GM21576 (cell line): ENCODE measurements around the gene SERTAD3.
"Not testable (repeated sequence)": the region's sequence is repeated elsewhere in the genome, so short reads cannot be mapped to it uniquely, and the experiment has no call there.

Experiments used
- ATAC-seq: cut with Tn5 transposase; IDR thresholded peaks from one replicate; pipeline ENCODE4 v1.9.1; 2021; ENCODE audit warnings: mild to moderate bottlenecking, moderate library complexity; ENCODE audit not compliant: unreplicated experiment

Gene SERTAD3

GRCh38 chr19:40444000-40444824 is at the start of gene SERTAD3:
SERTAD3 (minus strand) TSS chr19:40444335; CDS start chr19:40442080, 2,255 bp downstream.
- peak; percentile 60 for ATAC-seq

- no peak for ATAC-seq
Measured at GRCh38 chr19:40493778-40494177, 49.6 kb upstream of the SERTAD3 start.

- ATAC-seq: no peak
Measured at GRCh38 chr19:40492274-40492673, 48.1 kb upstream of the SERTAD3 start.

GRCh38 chr19:40489882-40490230 is 45.7 kb upstream of the SERTAD3 start:
- no peak for ATAC-seq

GRCh38 chr19:40486017-40486416 is 41.9 kb upstream of the SERTAD3 start:
- no peak for ATAC-seq

GRCh38 chr19:40475878-40476644 is 31.9 kb upstream of the SERTAD3 start:
- not testable (repeated sequence) for ATAC-seq

- no peak for ATAC-seq
Measured at GRCh38 chr19:40474737-40475136, 30.6 kb upstream of the SERTAD3 start.

GRCh38 chr19:40472516-40472915 is 28.4 kb upstream of the SERTAD3 start:
- ATAC-seq: no peak

GRCh38 chr19:40471111-40471510 is 27.0 kb upstream of the SERTAD3 start:
- ATAC-seq: no peak

GRCh38 chr19:40469011-40469410 is 24.9 kb upstream of the SERTAD3 start:
- no peak for ATAC-seq

- no peak for ATAC-seq
Measured at GRCh38 chr19:40466985-40467734, 23.0 kb upstream of the SERTAD3 start, which contains the start of gene SPTBN4. SPTBN4 (plus strand) TSS chr19:40467001; CDS start chr19:40472622, 5,621 bp downstream.

GRCh38 chr19:40466219-40466984 is 22.3 kb upstream of the SERTAD3 start:
- peak; percentile 23 for ATAC-seq

GRCh38 chr19:40465557-40466218 is 21.6 kb upstream of the SERTAD3 start, which contains the start of gene BLVRB:
BLVRB (minus strand) TSS chr19:40465745; CDS start chr19:40465688, 57 bp downstream.
- ATAC-seq: peak; percentile 79

- no peak for ATAC-seq
Measured at GRCh38 chr19:40465025-40465556, 21.0 kb upstream of the SERTAD3 start.

GRCh38 chr19:40464059-40465024 is 20.2 kb upstream of the SERTAD3 start:
- no peak for ATAC-seq

- not testable (repeated sequence) for ATAC-seq
Measured at GRCh38 chr19:40463587-40464037, 19.5 kb upstream of the SERTAD3 start.

- ATAC-seq: no peak
Measured at GRCh38 chr19:40461669-40462221, 17.6 kb upstream of the SERTAD3 start.

GRCh38 chr19:40460185-40460584 is 16.1 kb upstream of the SERTAD3 start:
- ATAC-seq: no peak
